NCI-H146 treated with DMSO at 0.1 percent for 48 hours (cell line): ENCODE results near the gene BBLN.
"Not testable (repeated sequence)": the region's sequence is repeated elsewhere in the genome, so short reads cannot be mapped to it uniquely, and the experiment has no call there.

ENCODE experiments used
- DNase-seq: peaks from one replicate; lab custom pipeline; 2025; ENCODE audit not compliant: unreplicated experiment; lab: John Stamatoyannopoulos, UW

Gene BBLN

DNA sequence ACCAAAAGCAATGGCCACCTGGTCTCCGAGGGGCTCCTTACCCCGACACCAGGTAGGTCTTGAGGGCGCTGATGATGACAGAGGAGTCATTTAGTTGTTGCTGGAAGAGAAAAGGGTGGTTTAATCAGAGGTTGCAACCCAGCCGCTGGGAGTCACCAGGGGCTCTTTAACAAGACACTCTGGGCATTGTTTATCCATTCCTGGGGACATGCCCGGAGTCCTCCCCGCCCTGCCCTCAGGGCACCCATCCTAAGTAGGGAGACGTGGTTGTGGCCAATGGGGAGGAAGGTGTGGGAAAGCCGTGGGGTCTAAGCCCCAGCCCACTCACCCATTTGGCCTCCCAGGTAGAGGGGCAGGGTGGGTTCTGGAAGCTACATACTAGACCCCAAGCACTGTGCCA, 35.6 kb upstream of the BBLN start:
- no peak for DNase-seq

DNA sequence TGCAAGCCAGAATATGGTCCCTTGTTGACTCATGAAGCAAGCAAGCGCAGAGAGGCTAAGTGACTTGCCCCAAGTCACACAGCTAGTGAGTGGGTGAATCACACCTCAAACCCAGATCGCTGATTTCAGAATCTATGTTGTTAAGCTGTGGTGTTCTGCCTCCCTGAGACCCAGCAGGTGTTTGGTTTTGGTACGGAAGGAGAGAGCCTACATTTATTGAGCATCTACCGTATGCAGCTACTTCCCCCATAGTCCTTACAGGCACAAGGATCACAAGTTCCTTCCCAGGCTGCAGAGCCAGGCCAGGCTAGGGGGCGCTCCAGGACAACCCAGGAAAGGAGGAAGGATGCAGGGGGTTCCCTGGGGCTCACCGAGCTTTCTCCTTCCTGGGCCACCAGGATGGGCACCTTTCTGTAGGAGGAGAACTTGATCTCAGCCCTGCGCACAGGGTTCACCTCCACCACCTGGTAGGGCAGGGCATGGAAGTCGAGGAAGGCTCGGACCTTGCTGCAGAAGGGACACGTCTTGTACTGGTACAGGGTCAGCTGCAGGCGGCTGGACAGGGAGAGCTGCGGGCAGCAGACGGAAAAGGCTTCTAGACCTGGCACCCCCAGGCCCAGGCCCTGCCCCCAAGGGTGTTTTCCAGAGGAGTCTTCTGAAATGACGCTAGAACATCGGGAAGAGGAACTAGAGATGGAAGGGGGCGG, 35.0 kb upstream of the BBLN start:
- DNase-seq, result no peak

DNA sequence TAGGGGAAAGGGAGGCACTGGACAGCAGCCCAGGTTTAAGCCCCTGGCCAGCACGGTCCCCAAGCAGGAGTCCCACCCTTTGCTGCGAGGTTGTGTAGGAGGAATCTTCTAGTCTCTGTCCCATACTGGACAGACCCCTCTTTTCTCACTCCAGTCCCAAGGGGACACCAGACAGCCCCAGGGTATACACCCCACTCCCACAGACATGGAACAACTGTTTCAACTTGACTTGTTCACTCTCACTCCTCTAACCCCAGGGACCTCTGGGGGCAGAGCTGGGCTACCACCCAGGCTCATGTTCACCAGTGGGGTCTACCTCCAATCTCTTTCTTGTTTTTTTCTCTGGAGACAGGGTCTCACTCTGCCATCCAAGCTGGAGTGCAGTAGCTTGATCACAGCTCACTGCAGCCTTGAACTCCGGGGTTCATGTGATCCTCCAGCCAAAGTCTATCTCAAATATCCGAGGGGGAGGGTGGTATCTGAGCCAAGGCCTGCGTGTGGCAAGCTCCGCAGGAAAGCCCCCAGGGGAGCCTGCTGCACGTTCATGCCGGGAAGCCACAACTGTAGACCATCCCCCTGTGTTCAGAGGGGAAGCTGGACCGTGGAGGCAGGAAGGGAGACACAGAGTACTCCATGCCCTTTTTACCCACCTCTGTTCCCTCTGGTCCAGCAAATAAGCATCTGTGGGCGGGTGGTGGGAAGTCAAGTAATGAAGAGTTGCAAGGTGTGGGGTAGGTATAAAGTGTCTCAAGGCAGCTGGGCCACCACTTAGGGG, 34.3 kb upstream of the BBLN start:
- no peak for DNase-seq

DNA sequence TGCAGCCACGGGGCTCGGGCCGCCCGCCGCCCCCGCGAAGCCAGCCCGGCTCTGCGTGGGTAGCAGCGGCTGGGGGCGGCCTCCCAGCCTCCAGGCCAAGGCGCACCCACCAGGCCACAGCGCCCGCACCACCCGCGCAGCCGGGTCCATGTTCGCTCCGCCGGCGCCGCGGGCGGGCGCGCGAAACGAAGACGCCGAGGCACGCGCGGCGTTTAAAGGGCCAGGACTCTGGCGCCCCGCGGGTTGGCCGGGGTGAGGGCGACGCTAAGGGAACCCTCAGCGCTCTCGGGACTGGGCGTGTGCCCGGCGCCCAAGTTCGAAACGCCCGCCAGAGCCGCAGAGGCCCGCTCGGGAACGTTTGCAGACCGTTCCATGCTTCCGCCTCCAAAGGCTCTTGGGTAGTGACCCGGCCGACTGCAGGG, 32.5 kb upstream of the BBLN start, which contains the start of gene PTGES2:
PTGES2 (minus strand) TSS at position 162 of the 422 bp plus-strand sequence; CDS start at position 150, 12 bp downstream.
- DNase-seq, result peak; percentile 33

DNA sequence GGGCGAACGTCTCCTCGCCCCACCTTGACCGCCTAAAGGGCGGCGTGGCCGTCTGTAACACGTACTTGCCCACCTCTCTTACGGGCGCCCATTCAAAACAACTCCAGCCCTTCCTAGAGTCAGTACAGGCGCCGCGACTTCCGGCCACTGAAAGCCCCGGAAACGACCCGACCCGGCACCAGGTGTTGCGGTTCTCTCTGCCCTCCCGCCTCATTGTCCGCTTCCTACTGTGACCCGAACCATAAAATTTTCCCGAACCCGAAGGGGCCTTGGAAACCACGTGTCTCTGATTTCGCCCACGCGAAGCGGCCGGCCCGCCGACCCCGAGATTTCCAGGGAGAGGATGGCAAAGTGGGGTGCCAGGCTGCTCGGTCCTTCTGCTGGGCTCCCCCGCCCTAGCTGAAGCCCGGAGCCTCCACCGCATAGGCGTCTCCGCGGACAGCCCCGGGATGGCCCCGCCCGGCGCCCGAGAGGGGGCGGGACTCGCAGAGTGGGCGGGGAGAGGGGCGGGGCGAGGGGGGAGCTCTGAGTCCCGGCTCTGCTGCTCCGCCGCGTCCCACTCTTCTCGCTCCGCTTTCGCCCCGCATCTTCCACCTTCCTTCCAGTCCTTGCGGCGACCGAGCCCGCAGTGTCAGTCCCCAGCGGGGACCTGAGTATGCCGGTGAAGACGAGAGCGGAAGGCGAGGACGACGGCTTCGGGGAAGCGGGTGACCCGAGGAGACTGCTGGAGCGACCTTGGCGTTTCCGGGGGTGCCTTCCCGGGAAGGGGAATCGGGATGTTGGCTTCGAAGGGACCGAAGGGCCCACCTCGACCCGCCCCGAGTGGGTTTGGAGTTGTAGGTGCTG, 31.9 kb upstream of the BBLN start:
- peak; percentile 43 for DNase-seq

DNA sequence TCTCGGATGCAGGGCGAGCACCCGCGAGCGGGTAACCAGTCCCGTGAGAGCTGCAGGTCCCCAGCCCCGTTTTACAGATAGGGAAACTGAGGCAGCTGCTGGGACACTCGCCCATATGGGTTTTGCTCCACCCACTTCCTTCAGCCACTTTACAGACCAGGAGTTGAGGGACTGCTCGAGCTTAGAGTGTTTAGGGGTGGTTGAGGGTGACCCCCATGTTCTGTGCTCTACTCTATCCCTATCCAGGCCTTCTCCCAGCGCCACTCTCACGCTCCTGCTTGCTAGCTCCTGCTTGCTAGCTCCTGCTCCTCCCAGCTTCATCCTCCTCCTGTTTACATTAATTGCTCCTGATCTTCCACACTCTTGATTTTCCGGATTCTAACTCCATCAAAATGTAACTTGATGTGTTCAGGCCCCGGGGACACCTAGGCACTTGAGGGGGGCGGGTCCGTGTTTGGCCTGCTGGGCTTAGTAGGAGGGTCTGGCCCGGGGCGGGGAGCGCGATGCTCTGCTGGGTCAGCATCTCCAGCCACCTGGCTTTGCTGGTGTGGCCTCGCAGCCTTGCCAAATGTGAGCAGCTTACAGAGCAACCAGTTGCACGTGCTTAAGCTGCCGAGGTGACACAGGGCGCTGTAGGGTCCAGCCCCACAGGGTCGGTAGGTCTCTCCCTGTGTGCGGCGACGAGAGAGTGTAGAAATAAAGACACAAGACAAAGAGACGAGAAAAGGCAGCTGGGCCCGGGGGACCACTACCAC, 31.1 kb upstream of the BBLN start:
- no peak for DNase-seq

DNA sequence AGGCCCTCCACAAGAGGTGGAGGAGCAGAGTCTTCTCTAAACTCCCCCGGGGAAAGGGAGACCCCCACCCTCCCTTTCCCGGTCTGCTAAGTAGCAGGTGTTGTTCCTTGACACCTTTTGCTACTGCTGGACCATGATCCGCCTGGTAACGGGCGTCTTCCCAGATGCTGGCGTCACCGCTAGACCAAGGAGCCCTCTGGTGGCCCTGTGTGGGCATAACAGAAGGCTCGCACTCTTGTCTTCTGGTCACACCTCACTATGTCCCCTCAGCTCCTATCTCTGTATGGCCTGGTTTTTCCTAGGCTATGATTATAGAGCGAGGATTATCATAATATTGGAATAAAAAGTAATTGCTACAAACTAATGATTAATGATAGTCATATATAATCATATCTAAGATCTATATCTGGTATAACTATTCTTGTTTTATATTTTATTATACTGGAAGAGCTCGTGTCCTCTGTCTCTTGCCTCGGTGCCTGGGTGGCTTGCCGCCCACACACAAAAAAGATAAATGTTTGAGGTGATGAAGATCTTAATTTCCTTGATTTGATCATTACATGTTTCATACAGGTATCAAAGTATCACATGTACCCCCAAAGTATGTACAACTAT, 30.0 kb upstream of the BBLN start:
- not testable (repeated sequence) for DNase-seq

DNA sequence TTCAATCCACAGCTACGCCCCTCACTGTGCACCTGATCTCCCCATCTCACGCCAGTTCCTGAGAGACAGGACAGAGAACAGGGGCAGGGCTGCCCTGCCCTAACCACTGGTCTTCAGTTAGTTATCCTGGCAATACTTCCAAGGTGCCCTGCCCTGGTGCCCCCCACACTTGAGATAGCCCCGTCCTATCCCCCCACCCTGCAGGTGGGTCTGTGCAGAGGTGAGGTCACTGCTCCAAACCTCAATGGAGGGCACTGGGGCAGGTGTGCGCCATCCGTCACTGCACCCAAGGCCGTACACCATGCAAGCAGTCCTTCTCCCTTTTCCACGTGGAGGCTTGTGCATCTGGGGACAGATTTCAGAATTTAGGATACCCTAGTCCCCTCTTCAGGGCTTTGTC, 29.4 kb upstream of the BBLN start:
- DNase-seq, result not testable (repeated sequence)

DNA sequence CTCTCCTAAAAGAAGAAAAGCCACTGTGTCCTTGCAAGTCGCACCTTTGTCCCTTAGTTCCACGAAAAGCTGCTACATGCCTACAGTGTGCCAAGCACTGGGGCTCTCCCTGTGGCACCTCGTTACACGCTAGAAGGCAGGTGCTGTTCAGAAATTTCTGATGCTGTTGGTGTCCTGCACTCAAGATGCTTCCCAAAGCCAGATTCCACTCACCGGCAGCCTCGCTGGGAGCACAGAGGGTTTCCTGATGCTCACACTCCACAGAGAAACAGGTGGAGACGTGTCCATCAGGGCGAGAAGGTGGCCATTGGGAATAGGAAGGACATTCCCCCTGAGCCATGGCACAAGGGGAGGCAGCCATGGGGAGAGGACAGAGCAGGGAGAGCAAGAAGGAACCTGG, 28.7 kb upstream of the BBLN start:
- not testable (repeated sequence) for DNase-seq

DNA sequence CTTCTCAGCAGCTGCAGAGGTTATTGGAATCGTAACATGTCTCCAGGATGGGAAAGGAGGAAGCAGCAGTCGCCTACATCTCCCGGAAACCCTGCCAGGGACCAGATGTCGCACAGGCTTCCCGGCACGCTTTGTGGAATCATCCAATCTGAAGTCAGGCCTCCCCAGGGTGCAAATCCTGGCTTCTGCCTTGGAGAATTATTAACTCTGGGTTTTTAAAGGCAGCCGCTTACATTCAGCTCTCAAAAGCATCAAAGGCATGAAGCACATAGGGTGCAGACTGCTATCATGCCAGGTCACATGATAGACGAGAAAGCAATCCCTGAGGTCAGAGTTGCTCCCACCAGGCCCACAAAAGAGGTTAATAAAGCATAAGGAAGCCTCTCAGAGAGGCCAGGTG, 27.9 kb upstream of the BBLN start:
- not testable (repeated sequence) for DNase-seq

DNA sequence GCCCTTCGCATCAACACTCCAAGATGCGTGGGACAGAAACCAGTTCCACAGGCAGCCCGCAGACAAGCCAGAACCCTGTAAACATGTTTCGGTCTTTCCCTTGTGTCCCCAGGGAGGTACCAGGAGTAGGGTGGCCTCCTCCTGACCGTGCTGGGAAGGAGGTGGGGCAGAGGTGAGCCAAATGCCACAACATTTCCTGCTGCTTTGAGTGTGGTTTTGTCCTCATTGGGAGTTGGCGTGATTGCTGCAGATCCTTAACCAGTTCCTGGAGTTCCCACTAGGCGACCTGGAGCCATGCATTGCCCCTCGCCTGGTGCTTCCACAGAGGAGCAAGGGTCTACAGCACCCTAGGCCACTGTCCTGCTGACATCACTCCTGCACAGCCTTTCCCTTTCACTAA, 24.5 kb upstream of the BBLN start:
- not testable (repeated sequence) for DNase-seq

DNA sequence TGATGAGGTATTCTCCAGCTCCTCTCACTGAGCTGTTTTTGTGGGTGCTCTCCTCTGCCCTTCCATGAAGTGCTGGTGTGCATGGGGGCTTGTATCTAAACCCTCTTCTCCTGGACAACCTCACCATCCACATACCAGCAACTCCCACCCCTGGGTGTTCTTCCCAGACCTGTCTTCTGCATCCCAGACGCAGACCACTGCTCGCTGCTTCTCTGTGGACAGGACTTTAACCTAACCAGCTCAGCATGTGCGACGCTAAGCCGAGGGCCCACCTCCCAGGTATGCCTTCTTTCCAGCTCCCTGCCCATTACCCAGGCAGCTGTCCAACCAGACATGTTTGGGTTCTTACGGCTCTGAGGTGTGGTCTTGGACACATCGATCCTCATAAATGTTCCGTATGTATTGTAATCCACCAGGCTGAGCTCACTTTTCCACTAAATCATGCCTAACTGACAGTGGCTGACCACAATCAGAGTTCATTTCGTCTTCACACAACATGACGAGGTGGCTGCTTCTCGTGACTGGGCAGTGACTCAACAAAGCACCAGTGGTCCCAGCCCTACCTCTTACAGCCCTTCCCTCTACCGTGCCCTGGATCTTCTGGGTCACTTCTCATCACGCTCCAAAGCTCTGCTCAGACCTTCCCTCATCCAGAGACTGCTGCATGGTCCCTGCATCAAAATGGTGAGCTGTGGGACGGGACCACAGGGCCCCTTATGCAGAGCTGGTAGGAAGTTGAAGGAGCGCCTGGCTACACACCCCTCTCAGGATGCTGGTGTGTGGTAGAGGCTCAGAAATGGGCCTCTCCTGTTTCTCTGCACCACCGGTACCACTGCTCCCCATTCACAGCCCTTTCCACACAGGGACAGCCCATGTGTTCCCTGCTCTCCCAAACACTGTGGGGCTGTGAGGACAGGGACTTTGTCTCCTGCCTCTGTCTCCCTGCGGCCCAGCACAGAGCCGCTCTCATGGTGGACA, 23.0 kb upstream of the BBLN start:
- no peak for DNase-seq

DNA sequence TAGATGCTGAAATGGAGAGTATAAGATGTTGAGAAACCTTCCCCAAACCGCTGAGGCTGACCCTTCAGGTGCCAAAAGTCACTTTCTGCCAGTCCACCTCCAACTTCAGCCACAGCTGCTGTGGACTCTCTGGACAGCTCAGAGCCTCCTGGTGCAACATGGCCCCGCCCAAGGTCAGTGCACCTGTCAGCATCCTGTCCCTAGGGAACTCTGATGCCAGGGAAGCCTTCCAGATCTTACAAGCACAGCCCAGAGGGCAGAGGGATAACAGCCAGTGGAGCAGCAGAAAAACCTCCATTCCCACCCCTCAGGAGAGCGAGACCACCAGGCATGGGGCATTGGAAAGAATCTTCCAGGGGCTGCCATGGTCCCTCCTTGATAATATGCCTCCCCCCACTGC, 22.1 kb upstream of the BBLN start:
- DNase-seq, result no peak

DNA sequence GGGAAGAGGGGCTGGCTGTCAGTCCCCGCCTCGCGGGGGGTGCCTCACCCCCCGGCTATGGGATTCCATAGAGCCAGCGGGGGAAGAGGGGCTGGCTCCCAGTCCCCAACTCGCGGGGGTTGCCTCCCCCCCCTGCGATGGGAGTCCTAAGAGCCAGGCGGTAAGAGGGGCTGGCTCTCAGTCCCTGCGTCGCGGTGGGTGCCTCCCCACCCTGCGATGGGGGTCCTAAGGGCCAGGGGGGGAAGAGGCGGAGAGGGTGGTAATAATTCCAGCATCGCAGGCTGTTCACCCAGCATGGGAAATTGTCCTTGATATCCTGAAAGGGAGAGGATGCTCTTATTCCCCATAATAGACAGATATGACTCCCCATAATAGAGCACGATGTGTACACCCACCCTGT, 20.4 kb upstream of the BBLN start:
- no peak for DNase-seq

DNA sequence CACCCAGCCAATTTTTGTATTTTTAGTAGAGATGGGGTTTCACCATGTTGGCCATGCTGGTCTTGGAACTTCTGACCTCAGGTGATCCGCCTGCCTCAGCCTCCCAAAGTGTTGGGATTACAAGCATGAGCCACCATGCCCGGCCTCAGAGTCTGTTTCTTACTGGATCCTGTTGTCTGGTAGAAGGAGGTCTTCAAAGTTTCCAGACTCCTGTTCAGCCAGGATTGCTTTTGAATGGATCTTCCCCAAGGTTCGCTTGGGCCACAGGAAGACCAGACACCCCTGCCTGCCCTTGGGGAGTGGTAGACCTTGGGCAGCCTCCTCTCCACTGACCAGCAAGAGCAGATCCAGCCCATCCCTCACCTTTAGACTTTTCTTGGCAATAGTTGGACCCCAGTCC, 18.5 kb upstream of the BBLN start:
- no peak for DNase-seq

DNA sequence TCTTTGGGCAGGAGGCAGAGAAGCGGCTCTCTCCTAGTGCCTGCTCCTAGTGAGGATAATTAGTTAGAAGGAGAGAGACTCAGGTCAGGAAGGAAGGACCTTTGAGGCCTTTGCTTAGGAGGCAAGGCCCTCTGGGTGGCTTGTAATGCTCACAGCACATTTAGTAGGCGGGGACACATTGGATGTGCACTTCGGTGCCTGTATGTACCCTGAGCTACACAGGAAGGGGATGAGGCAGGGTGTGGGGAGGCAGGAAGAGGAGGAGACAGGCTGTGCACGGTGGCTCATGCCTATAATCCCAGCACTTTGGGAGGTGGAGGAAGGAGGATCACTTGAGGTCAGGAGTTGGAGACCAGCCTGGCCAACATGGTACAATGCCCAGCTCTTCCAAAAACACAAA, 18.0 kb upstream of the BBLN start:
- no peak for DNase-seq

DNA sequence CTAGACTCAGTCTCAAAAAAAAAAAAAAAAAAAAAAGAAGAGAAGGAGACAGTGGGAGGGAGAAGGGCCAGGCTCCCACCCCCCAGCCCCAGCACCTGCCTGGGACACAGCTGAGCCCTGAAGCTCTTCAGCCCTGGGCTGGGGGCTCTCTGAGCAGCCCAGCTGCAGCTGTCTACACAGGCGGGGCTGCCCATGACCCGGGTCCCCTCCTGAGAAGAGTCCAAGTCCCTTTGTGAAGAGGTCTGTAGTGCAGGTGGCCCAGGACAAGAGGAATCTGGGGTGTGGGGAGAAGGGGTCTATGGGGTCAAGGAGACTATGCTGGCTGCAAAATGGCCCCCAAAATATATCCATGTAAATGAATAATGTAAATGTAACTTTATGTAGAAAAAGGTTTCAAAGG, 17.5 kb upstream of the BBLN start:
- no peak for DNase-seq

DNA sequence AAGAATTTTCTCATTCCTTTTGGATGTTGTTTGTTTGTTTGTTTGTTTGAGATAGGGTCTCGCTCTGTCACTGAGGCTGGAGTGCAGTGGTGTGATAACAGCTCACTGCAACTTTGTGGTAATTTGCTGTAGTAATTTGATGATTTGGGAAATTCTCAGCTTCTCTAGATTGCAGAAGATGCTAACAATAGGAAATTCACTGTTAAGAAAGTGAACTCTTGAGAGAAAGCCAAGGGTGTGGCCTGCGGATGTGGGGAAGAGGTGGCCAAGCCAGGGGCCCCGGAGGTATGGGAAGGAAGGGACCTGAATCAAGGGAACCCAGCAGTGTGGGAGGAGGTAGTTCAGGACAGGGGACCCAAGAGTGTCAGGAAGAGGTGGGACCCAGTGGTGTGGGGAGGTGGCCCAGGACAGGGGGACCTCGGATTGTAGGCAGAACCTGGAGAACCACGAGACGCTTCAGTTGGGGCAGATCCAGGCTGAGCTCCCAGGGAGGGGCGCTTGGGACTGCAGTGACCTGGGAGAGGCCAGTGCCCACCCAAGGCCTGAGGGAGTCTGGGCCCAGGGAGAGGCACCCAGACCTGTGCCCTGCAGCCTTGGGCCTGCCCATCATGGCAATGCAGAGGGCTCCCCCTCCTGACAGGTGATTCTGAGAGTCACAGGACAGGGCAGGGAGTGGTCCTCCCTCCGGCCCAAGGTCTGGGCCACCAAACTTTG, 16.4 kb upstream of the BBLN start:
- DNase-seq, result no peak
